Fibroblast of villous mesenchyme (primary cell): ENCODE measurements around the gene UBE2N. TPM values are rescaled to one million over a fixed set of nuclear protein-coding genes. Genes with fewer than 3 reads are reported as not detected.
"Not testable (repeated sequence)": the region's sequence is repeated elsewhere in the genome, so short reads cannot be mapped to it uniquely, and the experiment has no call there.

Source experiments
- DNase-seq: peaks from one replicate; pipeline ENCODE4 v3.0.0-alpha.2; 2010; ENCODE audit warnings: low read depth
- H3K4me3 ChIP-seq: 2 replicates; pipeline ENCODE4 v1.5.1; 2011; ENCODE audit warnings: low read depth, mild to moderate bottlenecking, low read length
- CTCF ChIP-seq: IDR thresholded peaks from 2 replicates; pipeline ENCODE4 v1.5.1; 2012; ENCODE audit warnings: low read depth, mild to moderate bottlenecking, low read length; ENCODE audit not compliant: insufficient read depth
- total RNA-seq: library from RNA; depleted of rRNA; stranded (reverse); fragments of >200 nt; gene quantifications from 2 replicates; pipeline ENCODE4 v1.2.3, GENCODE V29; 2012

The UBE2N gene
- total RNA-seq, 1 donor, result 104 TPM

DNA sequence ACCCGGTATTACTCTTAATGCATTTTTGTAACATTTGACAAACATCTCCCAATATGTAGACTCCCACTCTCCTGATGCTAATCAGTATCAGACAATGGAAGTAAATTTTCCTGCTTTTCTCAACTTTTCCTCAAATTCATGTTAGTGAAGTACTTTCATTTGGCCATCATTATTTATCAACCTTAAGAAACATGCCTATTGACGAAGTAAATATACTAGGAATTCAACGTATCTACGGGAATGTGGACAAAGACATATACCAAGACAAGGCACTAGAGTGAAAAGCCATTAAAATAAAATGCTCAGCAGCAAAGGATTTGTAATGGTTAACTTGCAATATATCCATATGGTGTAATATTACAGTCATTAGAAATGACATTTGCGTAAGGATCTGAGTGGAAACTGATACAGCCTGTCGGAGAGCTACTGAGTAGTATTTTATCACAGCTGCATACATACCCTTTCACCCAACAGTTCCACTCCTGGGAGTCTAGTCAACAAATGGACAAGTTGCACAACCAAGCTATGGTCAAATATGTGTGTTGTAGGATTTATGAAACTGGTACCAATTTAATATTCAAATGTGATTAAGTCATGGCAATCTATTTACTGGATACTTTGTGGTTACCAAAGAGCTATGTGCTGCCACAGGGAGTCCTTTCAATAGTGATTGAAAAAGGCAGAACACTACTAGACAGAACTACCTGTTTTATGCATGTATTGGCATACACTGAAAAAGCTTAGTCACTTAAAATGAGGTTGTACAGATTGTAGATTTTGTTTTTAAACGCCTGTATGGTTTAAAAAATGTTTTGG lies 37.6 kb downstream of the UBE2N start:
- TF ChIP-seq CTCF, result no peak
- DNase-seq, result peak; percentile 51
- no peak overlapping the region for H3K4me3 ChIP-seq

DNA sequence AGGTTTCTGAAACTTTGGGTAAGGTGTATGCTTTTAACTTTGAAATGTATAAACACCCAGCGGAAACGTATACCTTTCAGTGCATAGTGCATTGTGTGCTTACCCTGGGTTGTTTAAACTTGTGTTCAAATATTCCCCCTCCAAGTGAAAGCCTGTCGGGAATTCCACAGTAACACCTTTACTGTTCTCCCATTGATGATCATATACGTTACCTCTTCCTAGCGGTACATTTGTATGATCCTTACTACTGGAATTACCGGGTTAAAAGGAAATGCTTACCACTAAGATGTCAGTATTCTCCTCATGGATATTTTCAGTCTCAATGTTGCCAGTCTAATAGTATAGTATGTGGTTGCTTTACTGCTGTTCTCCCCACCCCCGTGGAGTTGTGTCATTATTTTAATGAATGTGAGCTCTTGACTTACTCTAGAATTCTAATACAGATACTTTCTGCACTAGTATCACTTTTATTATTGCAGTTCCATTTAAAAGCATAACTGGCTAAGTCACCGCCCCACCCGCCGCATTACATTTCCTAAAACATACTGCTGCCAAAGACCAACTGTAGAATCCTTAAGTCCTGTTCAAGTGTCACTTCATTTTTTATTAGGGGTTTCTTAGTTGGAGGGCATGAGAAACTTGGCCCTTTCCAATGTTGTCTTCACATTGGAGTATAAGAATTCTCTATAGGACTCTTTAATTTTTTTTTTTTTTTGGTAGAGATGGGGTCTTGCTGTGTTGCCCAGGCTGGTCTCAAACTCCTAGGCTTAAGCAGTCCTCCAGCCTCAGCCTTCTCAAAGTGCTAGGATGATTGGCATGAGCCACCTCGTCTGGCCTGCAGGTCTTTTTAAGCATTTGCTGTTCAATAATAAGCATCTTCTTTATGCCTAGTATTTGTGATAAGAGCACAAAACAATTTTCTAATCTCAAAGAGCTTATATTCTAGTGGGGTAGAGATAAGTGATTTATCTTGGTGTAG lies 39.1 kb downstream of the UBE2N start:
- no peak for TF ChIP-seq CTCF
- no peak overlapping the region for H3K4me3 ChIP-seq
- no peak for DNase-seq

GRCh38 chr12:93399183-93399863 lies 42.4 kb downstream of the UBE2N start:
- not testable (repeated sequence) for H3K4me3 ChIP-seq, DNase-seq

DNA sequence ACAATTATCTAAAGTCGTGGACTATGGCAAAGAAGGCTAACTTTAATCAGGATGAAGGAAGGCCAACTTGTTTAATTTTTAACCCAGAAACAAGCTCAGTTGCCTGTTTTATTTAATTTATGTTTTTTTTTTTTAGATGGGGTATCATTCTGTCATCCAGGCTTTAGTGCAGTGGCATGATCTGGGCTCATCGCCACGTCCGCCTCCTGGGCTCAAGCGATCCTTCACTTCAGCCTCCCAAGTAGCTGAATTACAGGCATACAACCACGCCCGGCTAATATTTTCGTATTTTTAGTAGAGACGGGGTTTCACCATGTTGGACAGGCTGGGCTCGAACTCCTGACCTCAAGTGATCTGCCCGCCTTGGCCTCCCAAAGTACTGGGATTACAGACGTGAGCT lies 44.3 kb downstream of the UBE2N start:
- DNase-seq, result no peak
- no peak for TF ChIP-seq CTCF
- H3K4me3 ChIP-seq, result no peak overlapping the region

DNA sequence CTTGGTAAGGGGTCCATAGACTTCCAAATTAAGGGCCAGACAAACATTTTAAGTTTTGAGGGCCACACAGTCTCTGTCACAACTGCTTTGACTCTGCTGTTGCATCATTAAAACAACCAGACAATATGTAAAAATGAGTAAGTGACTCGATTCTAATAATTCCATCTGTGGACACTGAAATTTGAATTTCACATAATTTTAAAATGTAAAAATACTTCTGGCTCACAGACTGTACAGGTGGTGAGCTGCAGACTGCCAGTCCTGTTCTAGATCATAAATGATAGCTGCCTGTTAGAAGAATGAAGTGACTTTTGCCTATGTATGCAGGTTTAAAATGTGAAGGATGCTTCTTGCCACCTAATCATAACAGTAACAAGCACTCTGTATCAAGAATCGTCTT lies 48.3 kb downstream of the UBE2N start:
- no peak for TF ChIP-seq CTCF
- DNase-seq, result no peak
- H3K4me3 ChIP-seq, result no peak overlapping the region

GRCh38 chr12:93390549-93391297 lies 51.0 kb downstream of the UBE2N start:
- TF ChIP-seq CTCF, result no peak
- no peak overlapping the region for H3K4me3 ChIP-seq
- no peak for DNase-seq
